ENCODE data around the gene FHOD1. TPM values are rescaled to one million over a fixed set of nuclear protein-coding genes. Genes with fewer than 3 reads are reported as not detected.

Gene FHOD1
- polyA plus RNA-seq, 1 of the 3 experiments (the other 2 are of a cell fraction) = 70.9 TPM

DNA sequence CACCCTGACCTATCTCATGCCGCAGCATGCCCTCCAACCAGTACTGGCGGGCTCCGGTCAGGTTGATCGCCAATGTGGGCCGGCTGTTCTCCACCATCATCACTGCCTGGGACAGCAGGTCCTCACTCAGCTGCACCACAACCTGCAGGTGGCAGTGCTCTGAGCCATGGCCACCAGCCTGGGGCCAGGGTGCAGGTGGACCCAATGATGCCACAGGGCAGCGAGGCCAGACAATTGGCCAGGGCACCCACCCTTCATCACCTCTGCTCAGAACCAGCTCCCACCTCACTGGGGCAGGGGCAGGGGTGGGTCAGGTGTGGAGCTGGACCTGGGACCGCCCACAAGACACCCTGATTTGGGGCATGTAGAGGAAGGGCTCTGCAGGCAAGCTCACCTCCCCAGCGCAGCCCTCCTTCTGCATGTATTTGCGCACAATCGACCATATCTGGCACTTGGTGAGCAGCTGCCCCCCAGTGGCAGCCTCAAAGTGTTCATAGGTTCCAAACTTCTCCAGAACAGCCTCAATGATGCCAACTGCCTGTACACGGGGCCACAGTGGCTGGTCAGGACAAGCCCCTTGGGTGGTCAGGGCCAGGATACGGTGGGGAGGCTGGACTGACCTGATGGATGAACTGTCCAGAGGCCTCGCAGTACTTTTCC, 67.7 kb downstream of the FHOD1 start:
- H4K20me1 ChIP-seq (ENCODE audit: insufficient read depth) = peaks cover 10% of the 10 kb centered on the region

More for the DNA sequence above, 67.7 kb downstream of the FHOD1 start:
- TF ChIP-seq GABPA (IDR thresholded peaks at IDR 0.05; ENCODE audit: low read depth) = no peak
- TF ChIP-seq, protein P1, sequence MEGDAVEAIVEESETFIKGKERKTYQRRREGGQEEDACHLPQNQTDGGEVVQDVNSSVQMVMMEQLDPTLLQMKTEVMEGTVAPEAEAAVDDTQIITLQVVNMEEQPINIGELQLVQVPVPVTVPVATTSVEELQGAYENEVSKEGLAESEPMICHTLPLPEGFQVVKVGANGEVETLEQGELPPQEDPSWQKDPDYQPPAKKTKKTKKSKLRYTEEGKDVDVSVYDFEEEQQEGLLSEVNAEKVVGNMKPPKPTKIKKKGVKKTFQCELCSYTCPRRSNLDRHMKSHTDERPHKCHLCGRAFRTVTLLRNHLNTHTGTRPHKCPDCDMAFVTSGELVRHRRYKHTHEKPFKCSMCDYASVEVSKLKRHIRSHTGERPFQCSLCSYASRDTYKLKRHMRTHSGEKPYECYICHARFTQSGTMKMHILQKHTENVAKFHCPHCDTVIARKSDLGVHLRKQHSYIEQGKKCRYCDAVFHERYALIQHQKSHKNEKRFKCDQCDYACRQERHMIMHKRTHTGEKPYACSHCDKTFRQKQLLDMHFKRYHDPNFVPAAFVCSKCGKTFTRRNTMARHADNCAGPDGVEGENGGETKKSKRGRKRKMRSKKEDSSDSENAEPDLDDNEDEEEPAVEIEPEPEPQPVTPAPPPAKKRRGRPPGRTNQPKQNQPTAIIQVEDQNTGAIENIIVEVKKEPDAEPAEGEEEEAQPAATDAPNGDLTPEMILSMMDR (IDR thresholded peaks at IDR 0.05) = peak; percentile 30; the same call in 1 of the 2 replicates
- H3K4me2 ChIP-seq = no peak overlapping the region
- H3K9me3 ChIP-seq = no peaks in the 10 kb centered on the region
- no peak overlapping the region for H3K4me3 ChIP-seq (ENCODE audit: low read depth in 2 of 2, low read length in 1 of 2)
- no peak for DNase-seq
- peaks cover 32% of the 10 kb centered on the region for H3F3A ChIP-seq (replicated peaks; ENCODE audit: insufficient read depth)
- POLR2A ChIA-PET = interaction anchor here (1.0 kb wide), 1 partner anchor 66 kb away, joined by 4 read pairs; no protein-coding TSS in a partner anchor
- H3K36me3 ChIP-seq (replicated peaks in 1 of 2; ENCODE audit: control insufficient read depth in 1 of 2, insufficient read depth in 2 of 2, low read length in 1 of 2) = peaks cover 6 to 8% of the 10 kb centered on the region in 2 experiments
- H2AFZ ChIP-seq (ENCODE audit: low read depth) = no peak overlapping the region
- 92% methylated on average over 7 of the region's 13 CpGs for WGBS (ENCODE audit: low lambda C conversion rate)
- CTCF ChIA-PET = interaction anchor here (0.9 to 2.8 kb wide), 8 partner anchors 9 to 226 kb away, joined by 3 to 10 read pairs (median 4); partner anchors contain the start of gene NOL3
- peaks cover 30% of the 10 kb centered on the region for H3K79me2 ChIP-seq (ENCODE audit: insufficient read depth)
- H3K27ac ChIP-seq (ENCODE audit: low read depth in 2 of 2, low read length in 1 of 2) = no peak overlapping the region; a peak in 1 of 4 replicates
- no peaks in the 10 kb centered on the region for H3K9me2 ChIP-seq
- peaks cover 12 to 51% of the 10 kb centered on the region in 2 experiments; a peak in 3 of 4 replicates for H3K4me1 ChIP-seq (ENCODE audit: control insufficient read depth in 1 of 2, insufficient read depth in 2 of 2, low read depth in 1 of 2, low read length in 1 of 2)
- no peaks in the 10 kb centered on the region for H3K27me3 ChIP-seq (ENCODE audit: insufficient read depth)
- H3K9ac ChIP-seq = no peak overlapping the region

Small RNAs within 50 kb of the gene (small RNA-seq; reads per million reads assigned to genes)
- gene MIR328 = 2.3 to 24.2 (median 10.5) reads per million in 7 experiments

Other genes starting within 250 kb of the FHOD1 start
- gene CBFB, start 218.3 kb downstream of the FHOD1 start, polyA plus RNA-seq (2012; rRNA removed) = 38.8 and 40.1 TPM in 2 replicates
- gene PHAF1, start 137.5 kb downstream of the FHOD1 start, polyA plus RNA-seq (2012; rRNA removed) = 17.3 and 22.6 TPM in 2 replicates
- 9.8 and 9.9 TPM in 2 replicates for gene B3GNT9, start 96.5 kb downstream of the FHOD1 start, polyA plus RNA-seq (2012; rRNA removed)
- gene TRADD, start 87.6 kb downstream of the FHOD1 start, polyA plus RNA-seq (2012; rRNA removed) = 27.7 and 28.5 TPM in 2 replicates
- gene FBXL8, start 87.5 kb downstream of the FHOD1 start, polyA plus RNA-seq (2012; rRNA removed) = 17.8 and 21.8 TPM in 2 replicates
- gene HSF4, start 82.7 kb downstream of the FHOD1 start, polyA plus RNA-seq (2012; rRNA removed) = 33.4 and 44.4 TPM in 2 replicates
- 34.1 and 38.7 TPM in 2 replicates for gene NOL3, start 76.9 kb downstream of the FHOD1 start, polyA plus RNA-seq (2012; rRNA removed)
- 68.5 and 83.5 TPM in 2 replicates for gene MATCAP1, start 63.5 kb downstream of the FHOD1 start, polyA plus RNA-seq (2012; rRNA removed)
- 0.46 and 0.83 TPM in 2 replicates for gene EXOC3L1, start 57.3 kb downstream of the FHOD1 start, polyA plus RNA-seq (2012; rRNA removed)
- gene E2F4, start 55.3 kb downstream of the FHOD1 start, polyA plus RNA-seq (2012; rRNA removed) = 168 and 210 TPM in 2 replicates
- 2.3 and 3.1 TPM in 2 replicates for gene ELMO3, start 48.4 kb downstream of the FHOD1 start, polyA plus RNA-seq (2012; rRNA removed)
- gene TMEM208, start 20.4 kb downstream of the FHOD1 start, polyA plus RNA-seq (2012; rRNA removed) = 98.2 and 130 TPM in 2 replicates
- 4.1 and 5.8 TPM in 2 replicates for gene SLC9A5, start 1.5 kb upstream of the FHOD1 start, polyA plus RNA-seq (2012; rRNA removed)
- gene PLEKHG4, start 32.1 kb upstream of the FHOD1 start, polyA plus RNA-seq (2012; rRNA removed) = 65.5 and 87.0 TPM in 2 replicates
- gene KCTD19, start 79.3 kb upstream of the FHOD1 start, polyA plus RNA-seq (2012; rRNA removed) = 1.8 and 1.9 TPM in 2 replicates
- gene LRRC36, start 79.3 kb upstream of the FHOD1 start, polyA plus RNA-seq (2012; rRNA removed) = 0.78 and 0.92 TPM in 2 replicates
- 33.5 and 36.2 TPM in 2 replicates for gene TPPP3, start 146.0 kb upstream of the FHOD1 start, polyA plus RNA-seq (2012; rRNA removed)
- 14.2 and 15.8 TPM in 2 replicates for gene ZDHHC1, start 169.0 kb upstream of the FHOD1 start, polyA plus RNA-seq (2012; rRNA removed)
- 0.19 and 0.23 TPM in 2 replicates for gene HSD11B2, start 183.6 kb upstream of the FHOD1 start, polyA plus RNA-seq (2012; rRNA removed)
- 111 and 135 TPM in 2 replicates for gene ATP6V0D1, start 233.7 kb upstream of the FHOD1 start, polyA plus RNA-seq (2012; rRNA removed)
- not detected in 2 replicates for gene AGRP, start 236.1 kb upstream of the FHOD1 start, polyA plus RNA-seq (2012; rRNA removed)